IMR-90 (cell line): ENCODE measurements around the gene RIMKLA. TPM values are rescaled to one million over a fixed set of nuclear protein-coding genes. Genes with fewer than 3 reads are reported as not detected.

Experiments
- ATAC-seq: fragments of 200-7000 bp; cut with Tn5 transposase; 2 replicates; pipeline ENCODE4 v1.9.1; 2020; ENCODE audit warnings: low read depth, mild to moderate bottlenecking, moderate library complexity
- BruUV-seq: library from RNA; stranded (reverse); fragments of 400-500 nt; replicated peaks from 2 replicates; lab custom pipeline; 2021; lab: Mats Ljungman, UMichigan
- CTCF ChIA-PET: fragments of 300-600 bp; formaldehyde crosslinking; extraction: SDS; loops from one replicate; lab custom pipeline; 2021; ENCODE audit warnings: antibody characterized with exemption; lab: Yijun Ruan, JAX
- POLR2A ChIA-PET: fragments of 300-600 bp; sonication (Branson Sonifier 250); formaldehyde crosslinking; loops from one replicate; lab custom pipeline; 2022; ENCODE audit warnings: antibody characterized with exemption; ENCODE audit not compliant: unreplicated experiment; lab: Charles Lee
- DNase-seq: peaks from one replicate; pipeline ENCODE4 v3.0.0; 2013
- H2AFZ ChIP-seq: replicated peaks from 2 replicates; pipeline ENCODE3; 2013; ENCODE audit warnings: low read length, mild to moderate bottlenecking; ENCODE audit not compliant: poor library complexity
- H2AK5ac ChIP-seq: 2 replicates; pipeline ENCODE4 v1.6.1; 2013; ENCODE audit warnings: low read depth, low read length, inconsistent platforms
- H2AK9ac ChIP-seq: replicated peaks from 2 replicates; pipeline ENCODE3; 2013; ENCODE audit warnings: mild to moderate bottlenecking, low read depth, low read length, moderate library complexity; ENCODE audit not compliant: poor library complexity
- H2BK120ac ChIP-seq: 2 replicates; pipeline ENCODE4 v1.6.1; 2013; ENCODE audit warnings: low read depth, low read length, inconsistent platforms
- H2BK15ac ChIP-seq: 3 replicates; pipeline ENCODE4 v1.6.1; 2013; ENCODE audit warnings: low read depth, low read length, inconsistent platforms
- H2BK20ac ChIP-seq: 2 replicates; pipeline ENCODE4 v1.6.1; 2013; ENCODE audit warnings: low read depth, mild to moderate bottlenecking, inconsistent platforms, low read length, moderate library complexity
- H2BK5ac ChIP-seq: 2 replicates; pipeline ENCODE4 v1.6.1; 2013; ENCODE audit warnings: mild to moderate bottlenecking, low read depth, low read length, inconsistent platforms; ENCODE audit not compliant: poor library complexity, severe bottlenecking
- H3K14ac ChIP-seq: replicated peaks from 2 replicates; pipeline ENCODE4 v1.6.1; 2013; ENCODE audit warnings: low read depth, low read length, inconsistent platforms
- H3K18ac ChIP-seq: 2 replicates; pipeline ENCODE4 v1.6.1; 2013; ENCODE audit warnings: low read depth, low read length, control low read depth
- H3K23ac ChIP-seq: 2 replicates; pipeline ENCODE4 v1.6.1; 2013; ENCODE audit warnings: low read depth, low read length, inconsistent platforms
- H3K27ac ChIP-seq: 2 replicates; pipeline ENCODE4 v1.5.1; 2013; ENCODE audit warnings: mild to moderate bottlenecking, control low read depth, low read length; ENCODE audit not compliant: insufficient read depth
- H3K27me3 ChIP-seq: 2 replicates; pipeline ENCODE4 v1.6.1; 2013; ENCODE audit warnings: low read length; ENCODE audit not compliant: control insufficient read depth, insufficient read depth
- H3K36me3 ChIP-seq: 2 replicates; pipeline ENCODE4 v1.6.1; 2013; ENCODE audit warnings: low read length, mixed read lengths; ENCODE audit not compliant: control insufficient read depth, insufficient read depth
- H3K4ac ChIP-seq: 2 replicates; pipeline ENCODE4 v1.6.1; 2013; ENCODE audit warnings: low read depth, low read length, inconsistent platforms
- H3K4me1 ChIP-seq: 2 replicates; pipeline ENCODE4 v1.6.1; 2013; ENCODE audit warnings: low read length, mixed read lengths; ENCODE audit not compliant: control insufficient read depth, insufficient read depth
- H3K4me2 ChIP-seq: 2 replicates; pipeline ENCODE4 v1.6.1; 2013; ENCODE audit warnings: low read depth, mild to moderate bottlenecking, control low read depth, low read length, moderate library complexity
- H3K4me3 ChIP-seq: 2 replicates; pipeline ENCODE4 v1.5.1; 2013; ENCODE audit warnings: low read depth, mild to moderate bottlenecking, control low read depth, low read length, moderate library complexity; ENCODE audit not compliant: insufficient read depth
- H3K56ac ChIP-seq: 2 replicates; pipeline ENCODE4 v1.6.1; 2013; ENCODE audit warnings: low read length, inconsistent platforms; ENCODE audit not compliant: insufficient read depth; ENCODE audit errors: extremely low read depth
- H3K79me1 ChIP-seq, 2 experiments: 2 replicates each; pipeline ENCODE4 v1.6.1; 2013; ENCODE audit warnings: low read length in 2 of 2, inconsistent platforms in 1 of 2, low read depth in 1 of 2
- H3K9ac ChIP-seq: 2 replicates; pipeline ENCODE4 v1.6.1; 2013; ENCODE audit warnings: low read depth, low read length, control low read depth
- H3K9me1 ChIP-seq: 2 replicates; pipeline ENCODE4 v1.6.1; 2013; ENCODE audit warnings: low read length, inconsistent platforms; ENCODE audit not compliant: insufficient read depth
- H3K9me3 ChIP-seq: 2 replicates; pipeline ENCODE4 v1.6.1; 2013; ENCODE audit warnings: low read length; ENCODE audit not compliant: control insufficient read depth, insufficient read depth
- H4K20me1 ChIP-seq: 2 replicates; pipeline ENCODE4 v1.6.1; 2013; ENCODE audit warnings: low read length, inconsistent platforms; ENCODE audit not compliant: insufficient read depth
- H4K5ac ChIP-seq: 2 replicates; pipeline ENCODE4 v1.6.1; 2013; ENCODE audit warnings: mild to moderate bottlenecking, low read depth, low read length, control low read depth
- H4K8ac ChIP-seq, 2 experiments: 2 replicates each; pipeline ENCODE4 v1.6.1; 2013; ENCODE audit warnings: low read depth in 2 of 2, low read length in 2 of 2, control low read depth in 1 of 2, inconsistent platforms in 1 of 2
- H4K91ac ChIP-seq: 2 replicates; pipeline ENCODE4 v1.6.1; 2013; ENCODE audit warnings: low read depth, low read length, inconsistent platforms; ENCODE audit not compliant: insufficient read depth
- CEBPB ChIP-seq: IDR thresholded peaks from 2 replicates; pipeline ENCODE4 v1.6.1; 2012; ENCODE audit warnings: low read depth, low read length, improper control_type of control experiment
- FOS ChIP-seq: fragments of 150-350 bp; IDR thresholded peaks from 2 replicates; pipeline ENCODE4 v1.6.1; 2016; ENCODE audit warnings: low read depth, low read length
- NFE2L2 ChIP-seq: fragments of 150-350 bp; IDR thresholded peaks from 2 replicates; pipeline ENCODE4 v1.6.1; 2016; ENCODE audit warnings: low read depth, mild to moderate bottlenecking, low read length
- RFX5 ChIP-seq: IDR thresholded peaks from 2 replicates; pipeline ENCODE4 v1.8.0; 2012; ENCODE audit warnings: low read depth, mild to moderate bottlenecking, low read length, moderate library complexity
- WGBS, 2 experiments: methylation state at CpG; one replicate each; pipeline versions ENCODE4 v1.1.5 to v1.1.7; 2013; ENCODE audit warnings: missing lambda C conversion rate in 2 of 2; ENCODE audit not compliant: insufficient read length in 1 of 2; ENCODE audit errors: extremely low coverage in 2 of 2; 5-methylcytosine and 5-hydroxymethylcytosine counted together
- dilution Hi-C: fragments of 300-500 bp; cut with HindIII; formaldehyde crosslinking; loops from one replicate; pipeline ENCODE4 v1.14.3; 2018; ENCODE audit warnings: low sequenced_read_pairs; ENCODE audit not compliant: unreplicated experiment
- in situ Hi-C: fragments of 300-500 bp; cut with MboI; formaldehyde crosslinking; loops from 3 replicates; pipeline ENCODE4 v1.14.3; 2019; ENCODE audit warnings: low sequenced_read_pairs, inconsistent platforms, mixed read lengths
- intact Hi-C: fragments of 100-400 bp; cut with micrococcal nuclease; formaldehyde crosslinking; loops from 2 replicates; pipeline ENCODE4 v1.10.0; 2022
- polyA plus RNA-seq, 3 experiments: library from polyadenylated mRNA; depleted of rRNA; stranded (reverse); fragments of >200 nt; gene quantifications; 2 replicates each; pipeline ENCODE4 v1.2.3, GENCODE V29; 2012; ENCODE audit warnings: low replicate concordance in 1 of 3
- total RNA-seq: library from RNA; depleted of rRNA; stranded (reverse); fragments of >200 nt; gene quantifications from 2 replicates; pipeline ENCODE4 v1.2.3, GENCODE V29; 2012

Gene RIMKLA
- total and polyA plus RNA-seq, 2 of the 4 experiments (the other 2 are of a cell fraction) = not detected

GRCh38 chr1:42429603-42430002, 49.0 kb downstream of the RIMKLA start:
- H2BK120ac ChIP-seq = no peak overlapping the region
- no peak overlapping the region for H3K9ac ChIP-seq
- H3K4me3 ChIP-seq = no peak overlapping the region
- POLR2A ChIA-PET = no interaction called here
- no peak overlapping the region for H3K14ac ChIP-seq
- H2AK9ac ChIP-seq = no peak overlapping the region
- H2BK20ac ChIP-seq = no peak overlapping the region
- ATAC-seq (no peak), DNase-seq (no peak)
- no peaks in the 10 kb centered on the region for H3K36me3 ChIP-seq
- no TSS peak for BruUV-seq
- H4K91ac ChIP-seq = no peak overlapping the region
- in situ Hi-C loops (no loop called here), dilution Hi-C loops (no loop called here), intact Hi-C loops (no loop called here)
- H3K18ac ChIP-seq = no peak overlapping the region
- no peak overlapping the region for H4K8ac ChIP-seq
- H3K27ac ChIP-seq = no peak overlapping the region
- no peak overlapping the region for H4K5ac ChIP-seq
- peaks cover 5% of the 10 kb centered on the region; the same call in 1 of the 2 replicates for H3K27me3 ChIP-seq
- WGBS, 2 experiments = 50% methylated on average over 1 of the region's 1 CpG; no CpG with 5 or more reads in 1 of the 2 experiments
- CTCF ChIA-PET = interaction anchor here (0.5 to 0.6 kb wide), 2 partner anchors 35 to 111 kb away, joined by 3 read pairs; no protein-coding TSS in a partner anchor
- H3K79me1 ChIP-seq = no peaks in the 10 kb centered on the region
- no peak overlapping the region for H3K4ac ChIP-seq
- H3K23ac ChIP-seq = no peak overlapping the region
- H3K4me1 ChIP-seq = no peaks in the 10 kb centered on the region
- H2AK5ac ChIP-seq = no peak overlapping the region
- H3K9me3 ChIP-seq = no peaks in the 10 kb centered on the region
- no peak overlapping the region for H3K56ac ChIP-seq
- no peak overlapping the region for H3K4me2 ChIP-seq
- H2AFZ ChIP-seq = no peak overlapping the region
- H2BK15ac ChIP-seq = no peak overlapping the region
- no peaks in the 10 kb centered on the region for H3K9me1 ChIP-seq
- H2BK5ac ChIP-seq = no peak overlapping the region
- no peak for TF ChIP-seq CEBPB
- no peak for TF ChIP-seq NFE2L2
- no peak for TF ChIP-seq FOS
- TF ChIP-seq RFX5 = no peak
- H4K20me1 ChIP-seq = no peaks in the 10 kb centered on the region
